ENCODE results near the gene MTG1.
A peak's percentile ranks its signal among the peaks of the same experiment; 100 is the strongest.

MTG1 gene

GRCh38 chr10:133397938-133398337, 4.0 kb downstream of the MTG1 start:
- no peak for DNase-seq (ENCODE audit: extremely low spot score)
- CTCF ChIA-PET = interaction anchor here (1.0 kb wide), 1 partner anchor 21 kb away, joined by 3 read pairs; no protein-coding TSS in a partner anchor
- TF ChIP-seq CTCF (IDR thresholded peaks at IDR 0.05; ENCODE audit: control extremely low read depth, extremely low read depth, low read depth, missing control alignments) = no peak
- POLR2A ChIA-PET = no interaction called here

- DNase-seq (ENCODE audit: extremely low spot score) = no peak
Observed at GRCh38 chr10:133399123-133399601, 5.2 kb downstream of the MTG1 start.

GRCh38 chr10:133400624-133401424, 6.9 kb downstream of the MTG1 start:
- peak; percentile 64 for DNase-seq (ENCODE audit: extremely low spot score)
- ChIA-PET CTCF (interaction anchor here (0.8 to 1.6 kb wide), 4 partner anchors 12 to 71 kb away, joined by 3 to 6 read pairs (median 4); no protein-coding TSS in a partner anchor), POLR2A (no interaction called here)
- TF ChIP-seq CTCF (IDR thresholded peaks at IDR 0.05; ENCODE audit: control extremely low read depth, extremely low read depth, low read depth, missing control alignments) = no peak

More at GRCh38 chr10:133399123-133399601, 5.2 kb downstream of the MTG1 start:
- POLR2A ChIA-PET = no interaction called here
- CTCF ChIA-PET = interaction anchor here (1.0 to 1.2 kb wide), 2 partner anchors 8 to 22 kb away, joined by 3 read pairs; no protein-coding TSS in a partner anchor
- no peak for TF ChIP-seq CTCF (IDR thresholded peaks at IDR 0.05; ENCODE audit: control extremely low read depth, extremely low read depth, low read depth, missing control alignments)

GRCh38 chr10:133401500-133401899, 7.5 kb downstream of the MTG1 start:
- ChIA-PET CTCF (interaction anchor here (0.8 to 1.6 kb wide), 5 partner anchors 12 to 72 kb away, joined by 3 to 6 read pairs (median 3); no protein-coding TSS in a partner anchor), POLR2A (no interaction called here)
- no peak for DNase-seq (ENCODE audit: extremely low spot score)
- no peak for TF ChIP-seq CTCF (IDR thresholded peaks at IDR 0.05; ENCODE audit: control extremely low read depth, extremely low read depth, low read depth, missing control alignments)

GRCh38 chr10:133401981-133402725, 8.2 kb downstream of the MTG1 start:
- DNase-seq (ENCODE audit: extremely low spot score) = no peak
- ChIA-PET POLR2A (no interaction called here), CTCF (interaction anchor here (0.8 to 1.6 kb wide), 3 partner anchors 13 to 72 kb away, joined by 3 to 6 read pairs (median 4); no protein-coding TSS in a partner anchor)
- TF ChIP-seq CTCF (IDR thresholded peaks at IDR 0.05; ENCODE audit: control extremely low read depth, extremely low read depth, low read depth, missing control alignments) = no peak

GRCh38 chr10:133403359-133403758, 9.4 kb downstream of the MTG1 start:
- no peak for DNase-seq (ENCODE audit: extremely low spot score)
- ChIA-PET CTCF (no interaction called here), POLR2A (no interaction called here)
- TF ChIP-seq CTCF (IDR thresholded peaks at IDR 0.05; ENCODE audit: control extremely low read depth, extremely low read depth, low read depth, missing control alignments) = no peak

All from GM10248 (cell line).